HL-60 (cell line): ENCODE data around the gene ENTR1.

Source experiments
- GABPA ChIP-seq: IDR thresholded peaks from 2 replicates; pipeline ENCODE4 v1.6.1; 2012; ENCODE audit warnings: low read depth
- REST ChIP-seq: IDR thresholded peaks from 2 replicates; pipeline ENCODE4 v1.6.1; 2012; ENCODE audit warnings: low read depth; ENCODE audit not compliant: insufficient replicate concordance
- TF ChIP-seq, protein P1 (sequence below): IDR thresholded peaks from one replicate; pipeline ENCODE4 v1.5.1; 2011; ENCODE audit warnings: low read length, control low read depth, inconsistent platforms; ENCODE audit not compliant: insufficient read depth

DNA sequence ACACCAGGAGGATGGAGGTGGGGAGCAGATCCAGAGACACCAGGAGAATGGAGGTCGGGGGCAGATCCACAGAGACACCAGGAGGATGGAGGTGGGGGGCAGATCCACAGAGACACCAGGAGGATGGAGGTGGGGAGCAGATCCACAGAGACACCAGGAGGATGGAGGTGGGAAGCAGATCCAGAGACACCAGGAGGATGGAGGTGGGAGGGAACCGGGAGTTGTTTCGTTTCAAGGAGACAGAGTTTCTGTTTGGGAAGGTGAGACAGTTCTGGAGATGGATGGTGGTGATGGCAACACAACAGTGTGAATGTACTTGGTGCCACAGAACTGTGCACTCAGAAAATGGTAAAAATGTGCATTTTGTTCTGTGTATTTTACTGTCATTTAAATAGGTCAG, 38.2 kb upstream of the ENTR1 start:
- TF ChIP-seq, protein P1, sequence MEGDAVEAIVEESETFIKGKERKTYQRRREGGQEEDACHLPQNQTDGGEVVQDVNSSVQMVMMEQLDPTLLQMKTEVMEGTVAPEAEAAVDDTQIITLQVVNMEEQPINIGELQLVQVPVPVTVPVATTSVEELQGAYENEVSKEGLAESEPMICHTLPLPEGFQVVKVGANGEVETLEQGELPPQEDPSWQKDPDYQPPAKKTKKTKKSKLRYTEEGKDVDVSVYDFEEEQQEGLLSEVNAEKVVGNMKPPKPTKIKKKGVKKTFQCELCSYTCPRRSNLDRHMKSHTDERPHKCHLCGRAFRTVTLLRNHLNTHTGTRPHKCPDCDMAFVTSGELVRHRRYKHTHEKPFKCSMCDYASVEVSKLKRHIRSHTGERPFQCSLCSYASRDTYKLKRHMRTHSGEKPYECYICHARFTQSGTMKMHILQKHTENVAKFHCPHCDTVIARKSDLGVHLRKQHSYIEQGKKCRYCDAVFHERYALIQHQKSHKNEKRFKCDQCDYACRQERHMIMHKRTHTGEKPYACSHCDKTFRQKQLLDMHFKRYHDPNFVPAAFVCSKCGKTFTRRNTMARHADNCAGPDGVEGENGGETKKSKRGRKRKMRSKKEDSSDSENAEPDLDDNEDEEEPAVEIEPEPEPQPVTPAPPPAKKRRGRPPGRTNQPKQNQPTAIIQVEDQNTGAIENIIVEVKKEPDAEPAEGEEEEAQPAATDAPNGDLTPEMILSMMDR: no peak
- TF ChIP-seq REST (no peak), GABPA (no peak)
